ENCODE results near the gene FAM107A.

FAM107A gene

GRCh38 chr3:58526515-58526957 lies 50.7 kb downstream of the FAM107A start:
- peaks cover 11 to 46% of the 10 kb centered on the region in 2 donors for H3K36me3 ChIP-seq (ENCODE audit: control insufficient read depth in 2 of 2, insufficient read depth in 2 of 2, low read length in 2 of 2)
- H3K27me3 ChIP-seq (ENCODE audit: control insufficient read depth in 1 of 2, insufficient read depth in 2 of 2, low read length in 2 of 2) = no peaks in the 10 kb centered on the region
- H3K9me3 ChIP-seq (ENCODE audit: control insufficient read depth in 2 of 2, low read length in 2 of 2) = no peaks in the 10 kb centered on the region
- peaks cover 4% of the 10 kb centered on the region for H3K4me1 ChIP-seq (ENCODE audit: control insufficient read depth, insufficient read depth, low read length)
- no peak overlapping the region for H3K27ac ChIP-seq (ENCODE audit: low read length)
- H3K9ac ChIP-seq (ENCODE audit: low read length in 2 of 2) = no peak overlapping the region
- no peak overlapping the region for H3K4me3 ChIP-seq (ENCODE audit: low read length in 2 of 2)

GRCh38 chr3:58524326-58524888 lies 52.8 kb downstream of the FAM107A start:
- Histone ChIP-seq H3K4me1 (ENCODE audit: control insufficient read depth, insufficient read depth, low read length) (peaks cover 4% of the 10 kb centered on the region), H3K27ac (ENCODE audit: low read length) (no peak overlapping the region), H3K4me3 (ENCODE audit: low read length in 2 of 2) (no peak overlapping the region), H3K36me3 (ENCODE audit: control insufficient read depth in 2 of 2, insufficient read depth in 2 of 2, low read length in 2 of 2) (peaks cover 10 to 48% of the 10 kb centered on the region in 2 donors), H3K9me3 (ENCODE audit: control insufficient read depth in 2 of 2, low read length in 2 of 2) (no peaks in the 10 kb centered on the region), H3K9ac (ENCODE audit: low read length in 2 of 2) (no peak overlapping the region), H3K27me3 (ENCODE audit: control insufficient read depth in 1 of 2, insufficient read depth in 2 of 2, low read length in 2 of 2) (no peaks in the 10 kb centered on the region)

- no peak overlapping the region for H3K27ac ChIP-seq (ENCODE audit: low read length)
- H3K9me3 ChIP-seq (ENCODE audit: control insufficient read depth in 2 of 2, low read length in 2 of 2) = no peaks in the 10 kb centered on the region
- H3K27me3 ChIP-seq (ENCODE audit: control insufficient read depth in 1 of 2, insufficient read depth in 2 of 2, low read length in 2 of 2) = no peaks in the 10 kb centered on the region
- peaks cover 10 to 48% of the 10 kb centered on the region in 2 donors for H3K36me3 ChIP-seq (ENCODE audit: control insufficient read depth in 2 of 2, insufficient read depth in 2 of 2, low read length in 2 of 2)
- H3K4me3 ChIP-seq (ENCODE audit: low read length in 2 of 2) = no peak overlapping the region
- no peak overlapping the region for H3K9ac ChIP-seq (ENCODE audit: low read length in 2 of 2)
- H3K4me1 ChIP-seq (ENCODE audit: control insufficient read depth, insufficient read depth, low read length) = no peaks in the 10 kb centered on the region
Observed at GRCh38 chr3:58522759-58523425, 54.3 kb downstream of the FAM107A start.

- Histone ChIP-seq H3K27ac (ENCODE audit: low read length) (no peak overlapping the region), H3K4me3 (ENCODE audit: low read length in 2 of 2) (no peak overlapping the region), H3K27me3 (ENCODE audit: control insufficient read depth in 1 of 2, insufficient read depth in 2 of 2, low read length in 2 of 2) (no peaks in the 10 kb centered on the region), H3K36me3 (ENCODE audit: control insufficient read depth in 2 of 2, insufficient read depth in 2 of 2, low read length in 2 of 2) (peaks cover 10 to 50% of the 10 kb centered on the region in 2 donors), H3K9ac (ENCODE audit: low read length in 2 of 2) (no peak overlapping the region), H3K4me1 (ENCODE audit: control insufficient read depth, insufficient read depth, low read length) (no peaks in the 10 kb centered on the region), H3K9me3 (ENCODE audit: control insufficient read depth in 2 of 2, low read length in 2 of 2) (no peaks in the 10 kb centered on the region)
Observed at GRCh38 chr3:58521917-58522631, 55.1 kb downstream of the FAM107A start.

- H3K9me3 ChIP-seq (ENCODE audit: control insufficient read depth in 2 of 2, low read length in 2 of 2) = no peaks in the 10 kb centered on the region
- no peaks in the 10 kb centered on the region for H3K27me3 ChIP-seq (ENCODE audit: control insufficient read depth in 1 of 2, insufficient read depth in 2 of 2, low read length in 2 of 2)
- H3K27ac ChIP-seq (ENCODE audit: low read length) = no peak overlapping the region
- no peaks in the 10 kb centered on the region for H3K4me1 ChIP-seq (ENCODE audit: control insufficient read depth, insufficient read depth, low read length)
- no peak overlapping the region for H3K4me3 ChIP-seq (ENCODE audit: low read length in 2 of 2)
- H3K36me3 ChIP-seq (ENCODE audit: control insufficient read depth in 2 of 2, insufficient read depth in 2 of 2, low read length in 2 of 2) = peaks cover 8 to 49% of the 10 kb centered on the region in 2 donors
- no peak overlapping the region for H3K9ac ChIP-seq (ENCODE audit: low read length in 2 of 2)
Observed at GRCh38 chr3:58521336-58521670, 55.9 kb downstream of the FAM107A start.

DNA sequence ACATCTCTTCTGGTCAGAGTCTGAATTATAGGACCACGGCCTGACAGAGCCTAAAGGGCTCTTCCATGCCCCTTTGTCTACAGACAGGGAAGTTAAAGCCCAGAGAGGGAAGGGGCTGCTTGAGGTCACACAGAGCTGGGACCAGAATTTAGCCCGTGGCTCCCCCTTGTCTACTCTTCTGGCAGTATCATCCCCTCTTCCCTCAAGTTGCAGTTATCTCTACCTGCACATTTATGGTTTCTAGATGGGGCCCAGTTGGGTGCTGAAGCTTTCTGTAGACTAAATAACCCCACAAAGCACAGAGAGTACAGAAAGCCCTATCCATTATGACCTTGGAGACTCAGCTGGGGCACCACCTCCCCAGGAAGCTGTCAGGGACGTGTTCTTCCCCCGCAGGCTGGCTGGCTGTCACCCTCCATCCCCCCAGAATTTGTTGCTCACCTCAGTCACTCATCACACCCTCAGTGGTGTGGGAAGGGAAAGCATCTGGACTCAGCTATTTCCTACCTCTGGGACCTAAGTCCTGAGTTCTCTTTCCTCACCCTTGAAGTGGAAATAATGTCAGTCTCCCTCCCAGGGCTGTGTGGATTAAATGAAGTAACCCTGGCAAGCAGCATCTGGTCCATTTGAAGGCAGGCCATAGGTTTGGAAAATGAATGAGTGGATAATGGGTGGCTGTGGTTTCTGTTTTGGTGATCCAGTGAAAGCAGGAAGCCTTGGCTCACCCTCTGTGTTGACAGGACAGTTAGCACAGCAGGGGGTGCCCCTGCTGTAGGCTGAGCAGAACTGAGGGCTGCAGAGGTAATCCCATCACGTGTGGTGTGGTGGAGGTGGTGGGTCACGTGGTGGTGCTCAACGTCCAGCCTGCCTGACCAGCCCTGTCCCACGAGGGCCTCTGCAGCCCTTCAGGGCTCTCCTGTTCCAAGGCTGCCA lies 56.5 kb downstream of the FAM107A start:
- H3K36me3 ChIP-seq (ENCODE audit: control insufficient read depth in 2 of 2, insufficient read depth in 2 of 2, low read length in 2 of 2) = peaks cover 8 to 48% of the 10 kb centered on the region in 2 donors
- H3K9me3 ChIP-seq (ENCODE audit: control insufficient read depth in 2 of 2, low read length in 2 of 2) = no peaks in the 10 kb centered on the region
- no peak overlapping the region for H3K27ac ChIP-seq (ENCODE audit: low read length)
- no peak overlapping the region for H3K4me3 ChIP-seq (ENCODE audit: low read length in 2 of 2)
- H3K27me3 ChIP-seq (ENCODE audit: control insufficient read depth in 1 of 2, insufficient read depth in 2 of 2, low read length in 2 of 2) = no peaks in the 10 kb centered on the region
- H3K9ac ChIP-seq (ENCODE audit: low read length in 2 of 2) = no peak overlapping the region
- H3K4me1 ChIP-seq (ENCODE audit: control insufficient read depth, insufficient read depth, low read length) = no peaks in the 10 kb centered on the region

- H3K36me3 ChIP-seq (ENCODE audit: control insufficient read depth in 2 of 2, insufficient read depth in 2 of 2, low read length in 2 of 2) = peaks cover 8 to 46% of the 10 kb centered on the region in 2 donors
- no peak overlapping the region for H3K27ac ChIP-seq (ENCODE audit: low read length)
- H3K27me3 ChIP-seq (ENCODE audit: control insufficient read depth in 1 of 2, insufficient read depth in 2 of 2, low read length in 2 of 2) = no peaks in the 10 kb centered on the region
- H3K4me1 ChIP-seq (ENCODE audit: control insufficient read depth, insufficient read depth, low read length) = no peaks in the 10 kb centered on the region
- H3K4me3 ChIP-seq (ENCODE audit: low read length in 2 of 2) = no peak overlapping the region
- H3K9me3 ChIP-seq (ENCODE audit: control insufficient read depth in 2 of 2, low read length in 2 of 2) = no peaks in the 10 kb centered on the region
- H3K9ac ChIP-seq (ENCODE audit: low read length in 2 of 2) = no peak overlapping the region
Observed at GRCh38 chr3:58519668-58520402, 57.4 kb downstream of the FAM107A start.

- H3K9ac ChIP-seq (ENCODE audit: low read length in 2 of 2) = no peak overlapping the region
- H3K36me3 ChIP-seq (ENCODE audit: control insufficient read depth in 2 of 2, insufficient read depth in 2 of 2, low read length in 2 of 2) = peaks cover 3 to 33% of the 10 kb centered on the region in 2 donors
- no peaks in the 10 kb centered on the region for H3K4me1 ChIP-seq (ENCODE audit: control insufficient read depth, insufficient read depth, low read length)
- H3K27ac ChIP-seq (ENCODE audit: low read length) = no peak overlapping the region
- H3K4me3 ChIP-seq (ENCODE audit: low read length in 2 of 2) = no peak overlapping the region
- H3K27me3 ChIP-seq (ENCODE audit: control insufficient read depth in 1 of 2, insufficient read depth in 2 of 2, low read length in 2 of 2) = no peaks in the 10 kb centered on the region
- H3K9me3 ChIP-seq (ENCODE audit: control insufficient read depth in 2 of 2, low read length in 2 of 2) = no peaks in the 10 kb centered on the region
Observed at GRCh38 chr3:58518291-58518789, 58.9 kb downstream of the FAM107A start.

DNA sequence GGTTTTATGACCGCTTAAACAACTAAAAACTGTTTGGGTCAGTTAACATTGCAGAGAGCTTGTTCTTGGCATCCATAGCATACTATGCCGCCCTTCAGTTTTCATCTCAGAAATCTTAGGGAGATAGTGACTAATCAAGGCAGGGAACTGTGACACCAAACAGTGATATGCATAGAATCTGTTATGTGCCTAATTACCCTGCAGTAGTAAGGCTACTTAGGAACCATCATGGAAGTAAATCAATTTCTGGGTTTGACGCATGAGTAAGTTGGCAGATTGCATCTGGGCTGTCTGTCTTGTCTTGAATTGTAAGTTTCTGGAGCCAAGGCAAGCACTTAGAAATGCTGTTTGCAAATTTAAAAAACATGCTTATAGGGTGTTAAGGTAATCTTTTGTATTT lies 62.8 kb downstream of the FAM107A start:
- H3K4me3 ChIP-seq (ENCODE audit: low read length in 2 of 2) = no peak overlapping the region
- H3K36me3 ChIP-seq (ENCODE audit: control insufficient read depth in 2 of 2, insufficient read depth in 2 of 2, low read length in 2 of 2) = peaks cover 16 to 30% of the 10 kb centered on the region in 2 donors
- H3K27ac ChIP-seq (ENCODE audit: low read length) = no peak overlapping the region
- H3K4me1 ChIP-seq (ENCODE audit: control insufficient read depth, insufficient read depth, low read length) = no peaks in the 10 kb centered on the region
- no peaks in the 10 kb centered on the region for H3K27me3 ChIP-seq (ENCODE audit: control insufficient read depth in 1 of 2, insufficient read depth in 2 of 2, low read length in 2 of 2)
- no peak overlapping the region for H3K9ac ChIP-seq (ENCODE audit: low read length in 2 of 2)
- H3K9me3 ChIP-seq (ENCODE audit: control insufficient read depth in 2 of 2, low read length in 2 of 2) = no peaks in the 10 kb centered on the region

Measured in stomach smooth muscle (tissue), 2 donors.